Measurements from ENCODE around the gene NOP16. TPM values are rescaled to one million over a fixed set of nuclear protein-coding genes. Genes with fewer than 3 reads are reported as not detected.

NOP16 gene
- total and polyA plus RNA-seq, 2 of the 13 experiments (the other 11 are each of a cell fraction or from before 2014, with no cell fraction given) = 43.3 to 48.4 TPM

- POLR2A ChIA-PET = interaction anchor here (3.3 kb wide), 1 partner anchor 9 kb away, joined by 16 read pairs; the partner anchor contains the start of gene KIAA1191
- no TSS peak for BruUV-seq (replicated peaks)
- H2AFZ ChIP-seq (ENCODE audit: low read length) = no peak overlapping the region
- no peak for ATAC-seq
- DNase-seq (ENCODE audit: low spot score) = no peak
- no peak overlapping the region for H3K4me3 ChIP-seq (replicated peaks in 1 of 3; ENCODE audit: insufficient read depth in 1 of 3, low read depth in 2 of 3, low read length in 3 of 3)
- no peak for FAIRE-seq
- H3K36me3 ChIP-seq (replicated peaks in 1 of 2; ENCODE audit: control insufficient read depth in 1 of 2, insufficient read depth in 2 of 2, low read length in 2 of 2) = peaks cover 41 to 91% of the 10 kb centered on the region in 2 experiments
- CTCF ChIA-PET (ENCODE audit: low intra/inter-chr PET ratio, low total read pairs) = no interaction called here
- peaks cover 11% of the 10 kb centered on the region for H3K4me1 ChIP-seq (ENCODE audit: insufficient read depth, low read length)
- in situ Hi-C loops (cut with HindIII; ENCODE audit: extremely low pct_ligation_motif_present, low pct_unique_long_range_greater_than_20kb) = no loop called here
- H3K79me2 ChIP-seq (ENCODE audit: insufficient read depth, low read length) = peaks cover 35% of the 10 kb centered on the region
- H4K20me1 ChIP-seq (ENCODE audit: insufficient read depth, low read length) = peaks cover 18% of the 10 kb centered on the region
- H3K4me2 ChIP-seq (ENCODE audit: low read depth, low read length) = no peak overlapping the region
- no peak overlapping the region for H3K9ac ChIP-seq (ENCODE audit: insufficient read depth, low read depth, low read length)
- no peaks in the 10 kb centered on the region for H3K27me3 ChIP-seq (ENCODE audit: control insufficient read depth in 1 of 2, insufficient read depth in 2 of 2, low read length in 2 of 2)
- no peaks in the 10 kb centered on the region for H3K9me3 ChIP-seq (ENCODE audit: low read length)
- TF ChIP-seq AKAP8 (CRISPR knock-in tag; IDR thresholded peaks at IDR 0.05) = no peak
- TF ChIP-seq ZMYM2 (CRISPR knock-in tag; IDR thresholded peaks at IDR 0.05) = no peak
- no peak for TF ChIP-seq ZNF720 (CRISPR knock-in tag; IDR thresholded peaks at IDR 0.05)
- no peak for TF ChIP-seq SALL2 (CRISPR knock-in tag; IDR thresholded peaks at IDR 0.05)
- no peak for TF ChIP-seq HINFP (CRISPR knock-in tag; IDR thresholded peaks at IDR 0.05; ENCODE audit: low read depth)
- no peak for TF ChIP-seq RFXANK (CRISPR knock-in tag; IDR thresholded peaks at IDR 0.05)
- no peak for TF ChIP-seq RORA (CRISPR knock-in tag; IDR thresholded peaks at IDR 0.05)
- intact Hi-C loops (cut with micrococcal nuclease; ENCODE audit: unreplicated experiment) = no loop called here
- no peak overlapping the region for H3K27ac ChIP-seq (ENCODE audit: extremely low read length, insufficient read depth, low read length)
- 94% methylated on average over 5 of the region's 5 CpGs for WGBS (ENCODE audit: low lambda C conversion rate)
Measured at GRCh38 chr5:176352116-176352878, 36.1 kb downstream of the NOP16 start.
